Mucosa of descending colon (tissue), 3 donors: ENCODE results near the gene GALNT5. TPM values are rescaled to one million over a fixed set of nuclear protein-coding genes. Genes with fewer than 3 reads are reported as not detected.

ENCODE experiments used
- ATAC-seq: fragments of 200-7000 bp; cut with Tn5 transposase; one replicate; pipeline ENCODE4 v1.9.1; 2020; ENCODE audit warnings: mild to moderate bottlenecking, moderate library complexity
- DNase-seq, 3 donors: peaks; one replicate each; pipeline ENCODE4 v3.0.0-alpha.2; 2020
- H3K36me3 ChIP-seq: fragments of 200-600 bp; one replicate; pipeline ENCODE4 v1.8.0; 2021; ENCODE audit warnings: low read depth, mild to moderate bottlenecking
- H3K4me1 ChIP-seq: fragments of 200-600 bp; one replicate; pipeline ENCODE4 v1.8.0; 2021; ENCODE audit warnings: low read depth, mild to moderate bottlenecking
- H3K4me3 ChIP-seq: fragments of 200-600 bp; one replicate; pipeline ENCODE4 v1.8.0; 2021; ENCODE audit warnings: mild to moderate bottlenecking
- H3K9me3 ChIP-seq: fragments of 200-600 bp; one replicate; pipeline ENCODE4 v1.8.0; 2021; ENCODE audit warnings: mild to moderate bottlenecking
- CTCF ChIP-seq: fragments of 200-600 bp; IDR thresholded peaks from one replicate; pipeline ENCODE4 v1.8.0; 2022; ENCODE audit warnings: antibody characterized with exemption, mild to moderate bottlenecking
- intact Hi-C, 2 donors: fragments of 100-400 bp; cut with DNase I in 1 of 2; cut with micrococcal nuclease in 1 of 2; formaldehyde crosslinking; loops; one replicate each; pipeline versions ENCODE4 v1.11.0 to v1.11.1; 2022; cut with DNase I, micrococcal nuclease
- total RNA-seq, 3 donors: library from RNA; stranded (reverse); fragmentation: NEBNext Ultra II Directional in 2 of 3; extraction: Animal tissue kit (Norgen Biotek cat#: 25700) in 2 of 3; gene quantifications; one replicate each; pipeline versions ENCODE4 v1.2.1 to v1.2.4, GENCODE V29; 2021 to 2023
- donor health status: DM: no; HTN: no; CAD: no; lungs with moderate emphysema.
- donor health status: DM: no; HTN: no; CAD: no.
- donor health status: DM: no; HTN: yes; CAD: no.

GALNT5 gene
- total RNA-seq, 3 donors from 2014 or later, result 16.5 to 46.1 (median 45.5) TPM

- Histone ChIP-seq H3K4me1 (peaks cover 12% of the 10 kb centered on the region), H3K4me3 (no peak overlapping the region), H3K36me3 (no peaks in the 10 kb centered on the region), H3K9me3 (no peaks in the 10 kb centered on the region)
- intact Hi-C loops, result no loop called here
- DNase-seq (no peak), ATAC-seq (no peak)
- TF ChIP-seq CTCF, result no peak
These were observed 1.9 kb downstream of the GALNT5 start for GRCh38 chr2:157259386-157259785.

GRCh38 chr2:157259960-157260359, 2.5 kb downstream of the GALNT5 start:
- intact Hi-C loops, result no loop called here
- no peaks in the 10 kb centered on the region for H3K36me3 ChIP-seq
- no peak for TF ChIP-seq CTCF
- H3K9me3 ChIP-seq, result no peaks in the 10 kb centered on the region
- peaks cover 12% of the 10 kb centered on the region for H3K4me1 ChIP-seq
- DNase-seq (no peak), ATAC-seq (no peak)
- no peak overlapping the region for H3K4me3 ChIP-seq

- ATAC-seq, result peak; percentile 69
- no peaks in the 10 kb centered on the region for H3K9me3 ChIP-seq
- intact Hi-C loops, result no loop called here
- no peak for DNase-seq
- peaks cover 12% of the 10 kb centered on the region for H3K4me1 ChIP-seq
- no peak overlapping the region for H3K4me3 ChIP-seq
- TF ChIP-seq CTCF, result no peak
- H3K36me3 ChIP-seq, result no peaks in the 10 kb centered on the region
These were observed 3.2 kb downstream of the GALNT5 start for GRCh38 chr2:157260533-157261198.

- no peaks in the 10 kb centered on the region for H3K36me3 ChIP-seq
- no peak for TF ChIP-seq CTCF
- DNase-seq (peak; percentile 53 to 76 (median 66)), ATAC-seq (peak; percentile 86)
- H3K4me1 ChIP-seq, result peaks cover 12% of the 10 kb centered on the region
- no peaks in the 10 kb centered on the region for H3K9me3 ChIP-seq
- H3K4me3 ChIP-seq, result no peak overlapping the region
- intact Hi-C loops, result no loop called here
These were observed 3.8 kb downstream of the GALNT5 start for GRCh38 chr2:157261199-157261782.

- H3K36me3 ChIP-seq, result no peaks in the 10 kb centered on the region
- no peaks in the 10 kb centered on the region for H3K9me3 ChIP-seq
- H3K4me3 ChIP-seq, result no peak overlapping the region
- TF ChIP-seq CTCF, result no peak
- DNase-seq (no peak), ATAC-seq (no peak)
- intact Hi-C loops, result no loop called here
- peaks cover 12% of the 10 kb centered on the region for H3K4me1 ChIP-seq
These were observed 4.7 kb downstream of the GALNT5 start for GRCh38 chr2:157262248-157262647.
